K562 (cell line): ENCODE data around the gene PLCB1. TPM values are rescaled to one million over a fixed set of nuclear protein-coding genes. Genes with fewer than 3 reads are reported as not detected.

ENCODE experiments used
- ATAC-seq: fragments of 200-7000 bp; cut with Tn5 transposase; 3 replicates; pipeline ENCODE4 v1.9.1; 2020; ENCODE audit warnings: moderate library complexity
- BruUV-seq: library from RNA; stranded (reverse); fragments of 400-500 nt; replicated peaks from 2 replicates; lab custom pipeline; 2021; lab: Mats Ljungman, UMichigan
- CTCF ChIA-PET: fragments of 300-600 bp; formaldehyde crosslinking; extraction: SDS; loops from one replicate; lab custom pipeline; 2021; ENCODE audit warnings: low intra/inter-chr PET ratio; lab: Yijun Ruan, JAX
- POLR2A ChIA-PET: fragments of 300-600, 350-650 bp; sonication (Branson Sonifier 250); formaldehyde crosslinking; extraction: SDS; loops from one replicate; lab custom pipeline; 2021; ENCODE audit warnings: antibody characterized with exemption, inconsistent platforms; lab: Yijun Ruan, JAX
- DNase-seq, 4 experiments: peaks; one replicate each; pipeline versions ENCODE4 v3.0.0 to v3.0.0-alpha.2; 2011 to 2018; ENCODE audit warnings: low spot score in 3 of 4, mixed read lengths in 3 of 4; ENCODE audit errors: extremely low read depth in 1 of 4
- FAIRE-seq: peaks from 2 replicates; lab custom pipeline; 2011; peaks lifted over from hg19 to GRCh38; lab: Jason Lieb, UNC
- H2AFZ ChIP-seq: 2 replicates; pipeline ENCODE4 v1.6.0; 2011; ENCODE audit warnings: low read depth, low read length, control low read depth, inconsistent platforms
- H3K27ac ChIP-seq: fragments of 200-600 bp; 3 replicates; pipeline ENCODE4 v1.8.0; 2011; ENCODE audit warnings: low read depth, mild to moderate bottlenecking, control low read depth, inconsistent platforms, low read length, moderate library complexity, mixed read lengths; ENCODE audit errors: extremely low read depth
- H3K27me3 ChIP-seq, 2 experiments: fragments of 300-600 bp in 1 of 2; 2 replicates in 1 of 2; 3 replicates in 1 of 2; pipeline versions ENCODE4 v1.6.0 to v1.8.0; 2011; ENCODE audit warnings: inconsistent platforms in 2 of 2, low read length in 2 of 2, mild to moderate bottlenecking in 1 of 2, mixed read lengths in 1 of 2, moderate library complexity in 1 of 2; ENCODE audit not compliant: control insufficient read depth in 2 of 2, insufficient read depth in 2 of 2
- H3K36me3 ChIP-seq: fragments of 300-600 bp; 3 replicates; pipeline ENCODE4 v1.8.0; 2011; ENCODE audit warnings: mild to moderate bottlenecking, low read length, inconsistent platforms; ENCODE audit not compliant: control insufficient read depth, insufficient read depth
- H3K4me1 ChIP-seq, 2 experiments: fragments of 200-600 bp in 1 of 2; replicated peaks in 1 of 2; 2 replicates in 1 of 2; 3 replicates in 1 of 2; pipeline versions ENCODE4 v1.5.1 to v1.8.0; 2011; ENCODE audit warnings: inconsistent platforms in 2 of 2, low read length in 2 of 2, mild to moderate bottlenecking in 1 of 2, mixed read lengths in 1 of 2, moderate library complexity in 1 of 2; ENCODE audit not compliant: control insufficient read depth in 2 of 2, insufficient read depth in 2 of 2
- H3K4me2 ChIP-seq: 2 replicates; pipeline ENCODE4 v1.6.1; 2011; ENCODE audit warnings: low read length, control low read depth, inconsistent platforms, mixed read lengths; ENCODE audit not compliant: insufficient read depth
- H3K4me3 ChIP-seq: fragments of 200-600 bp; sonication (generic), shearing (Covaris generic); 2 replicates; pipeline ENCODE4 v1.5.1; 2016; ENCODE audit warnings: control low read depth, inconsistent platforms
- H3K79me2 ChIP-seq: fragments of 200-600 bp; 3 replicates; pipeline ENCODE4 v1.8.0; 2011; ENCODE audit warnings: low read length, inconsistent platforms; ENCODE audit not compliant: control insufficient read depth, insufficient read depth
- H3K9ac ChIP-seq, 2 experiments: 2 replicates each; pipeline versions ENCODE4 v1.6.0 to v1.6.1; 2011; ENCODE audit warnings: low read depth in 2 of 2, low read length in 2 of 2, control low read depth in 1 of 2, inconsistent platforms in 1 of 2, mild to moderate bottlenecking in 1 of 2, mixed read lengths in 1 of 2; ENCODE audit not compliant: insufficient read depth in 1 of 2
- H3K9me1 ChIP-seq: one replicate; pipeline ENCODE4 v1.6.0; 2011; ENCODE audit warnings: inconsistent platforms, mild to moderate bottlenecking, low read length, moderate library complexity; ENCODE audit not compliant: control insufficient read depth, insufficient read depth
- H3K9me3 ChIP-seq: replicated peaks from 2 replicates; pipeline ENCODE4 v1.5.1; 2011; ENCODE audit warnings: low read depth, low read length, inconsistent platforms; ENCODE audit not compliant: control insufficient read depth, insufficient read depth
- H4K20me1 ChIP-seq: replicated peaks from 2 replicates; pipeline ENCODE4 v1.6.1; 2011; ENCODE audit warnings: low read length, inconsistent platforms, mixed read lengths; ENCODE audit not compliant: control insufficient read depth, insufficient read depth
- CUX1 ChIP-seq: fragments of 200-800 bp; sonication (Bioruptor generic); IDR thresholded peaks from 2 replicates; pipeline ENCODE4 v1.6.1; 2016; ENCODE audit warnings: missing genetic modification characterization, missing compliant biosample characterization
- EZH2 ChIP-seq: IDR thresholded peaks from 2 replicates; pipeline ENCODE4 v1.6.1; 2012; ENCODE audit warnings: low read depth, mild to moderate bottlenecking, inconsistent platforms, low read length, borderline replicate concordance
- RCOR1 ChIP-seq, 2 experiments: IDR thresholded peaks; 2 replicates each; pipeline ENCODE4 v1.6.1; 2012; ENCODE audit warnings: low read depth in 2 of 2, low read length in 2 of 2, borderline replicate concordance in 1 of 2, improper control_type of control experiment in 1 of 2
- WGBS: fragments of 100-300 bp; shearing (Covaris generic); methylation state at CpG from one replicate; pipeline ENCODE4 v1.1.6; 2016; ENCODE audit warnings: low coverage, mixed read lengths; ENCODE audit not compliant: insufficient coverage; ENCODE audit errors: missing lambda C conversion rate; 5-methylcytosine and 5-hydroxymethylcytosine counted together
- in situ Hi-C: fragments of 300-500 bp; cut with MboI; formaldehyde crosslinking; loops from 4 replicates; pipeline ENCODE4 v1.15.0; 2018; ENCODE audit warnings: inconsistent platforms, mixed read lengths
- intact Hi-C: fragments of 100-400 bp; cut with micrococcal nuclease; formaldehyde crosslinking; loops from 2 replicates; pipeline ENCODE4 v1.14.2; 2022
- polyA plus RNA-seq, 8 experiments: library from polyadenylated mRNA; depleted of rRNA in 4 of 8; stranded (reverse) in 5 of 8; unstranded in 3 of 8; fragments of >200 nt; fragmentation: Nextera tagmentation in 2 of 8; fragmentation: Illumina TruSeq in 1 of 8; extraction: Ambion mirVana in 2 of 8; extraction: Trizol in 1 of 8; gene quantifications; 2 replicates each; pipeline versions ENCODE4 v1.2.1 to v1.2.3, GENCODE V29; 2011 to 2014; ENCODE audit warnings: inconsistent platforms in 1 of 8, missing spikeins in 1 of 8
- total RNA-seq, 7 experiments: library from RNA; depleted of rRNA in 6 of 7; stranded (reverse); fragments of >200 nt in 6 of 7; fragmentation: Illumina TruSeq in 2 of 7; extraction: Trizol in 2 of 7; gene quantifications; 2 replicates each; pipeline versions ENCODE4 v1.2.1 to v1.2.3, GENCODE V29; 2011 to 2021; ENCODE audit warnings: low replicate concordance in 1 of 7
- TF ChIP-seq, protein P1 (sequence below): fragments of 250-450 bp; sonication (Bioruptor Pico); IDR thresholded peaks from 2 replicates; pipeline ENCODE4 v1.4.0; 2020; ENCODE audit warnings: borderline replicate concordance

Gene PLCB1
- total and polyA plus RNA-seq, 9 of the 15 experiments (the other 6 are each of a cell fraction or from before 2014, with no cell fraction given): 0.34 to 3.1 (median 1.3) TPM

DNA sequence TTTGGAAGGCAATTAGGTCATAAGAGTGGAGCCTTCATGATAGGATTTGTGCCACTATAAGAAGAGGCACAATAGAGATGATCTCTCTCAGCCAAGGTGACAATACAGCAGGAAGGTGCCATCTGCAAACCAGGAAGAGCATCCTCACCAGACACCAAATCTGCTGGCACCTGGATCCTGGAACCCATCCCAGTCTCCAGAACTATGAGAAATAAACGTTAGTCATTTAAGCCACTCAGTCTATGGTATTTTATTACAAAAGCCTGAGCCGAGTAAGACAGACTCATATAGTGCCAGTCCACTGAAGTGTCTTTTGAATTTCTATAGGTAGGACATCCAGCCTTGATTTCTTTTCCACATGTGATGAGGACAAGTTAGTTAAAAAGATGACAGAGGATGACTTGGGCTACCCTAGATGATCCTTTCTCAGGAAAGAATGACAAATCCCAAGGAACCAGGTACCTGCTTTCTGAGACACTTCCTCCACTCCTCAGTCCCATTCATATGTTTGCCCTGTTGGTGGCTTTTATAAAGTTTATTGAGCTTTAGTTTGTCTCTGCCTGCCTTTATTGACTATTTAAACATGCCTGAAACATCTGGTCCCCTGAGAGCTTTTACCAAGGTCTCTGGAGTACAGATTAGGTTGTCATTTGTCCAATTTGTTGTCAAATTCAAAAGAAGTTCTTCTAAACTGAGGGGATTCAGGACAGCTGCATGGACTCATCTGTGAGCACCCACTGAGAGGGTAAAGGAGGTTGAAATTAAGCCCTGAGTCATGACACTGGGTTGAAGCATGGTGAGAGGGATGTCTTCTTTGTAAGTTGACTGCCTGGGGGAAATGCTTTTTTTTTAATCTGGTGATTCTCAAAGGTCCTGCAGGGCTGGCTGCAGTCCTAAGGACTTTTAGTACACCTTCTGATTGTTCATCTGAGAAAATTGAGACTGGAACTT is 771.9 kb downstream of the PLCB1 start:
- intact Hi-C loops: no loop called here
- Histone ChIP-seq H3K36me3 (no peaks in the 10 kb centered on the region), H3K4me2 (no peak overlapping the region), H3K9ac (no peak overlapping the region), H3K27ac (no peak overlapping the region), H3K9me3 (no peaks in the 10 kb centered on the region), H3K4me3 (no peak overlapping the region), H4K20me1 (no peaks in the 10 kb centered on the region), H2AFZ (no peak overlapping the region), H3K79me2 (no peaks in the 10 kb centered on the region), H3K9me1 (no peaks in the 10 kb centered on the region), H3K27me3 (no peaks in the 10 kb centered on the region), H3K4me1 (no peaks in the 10 kb centered on the region)
- in situ Hi-C loops: no loop called here
- DNase-seq (no peak), FAIRE-seq (no peak), ATAC-seq (no peak)
- CTCF ChIA-PET: no interaction called here
- 0% methylated on average over 2 of the region's 2 CpGs for WGBS
- POLR2A ChIA-PET: no interaction called here
- no TSS peak for BruUV-seq
- TF ChIP-seq EZH2 (no peak), CUX1 (CRISPR knock-in tag) (no peak), RCOR1 (IDR thresholded peaks at IDR 0.05; ENCODE audit: borderline replicate concordance in 1 of 2, low read depth in 2 of 2, low read length in 2 of 2) (no peak)
- TF ChIP-seq, protein P1, sequence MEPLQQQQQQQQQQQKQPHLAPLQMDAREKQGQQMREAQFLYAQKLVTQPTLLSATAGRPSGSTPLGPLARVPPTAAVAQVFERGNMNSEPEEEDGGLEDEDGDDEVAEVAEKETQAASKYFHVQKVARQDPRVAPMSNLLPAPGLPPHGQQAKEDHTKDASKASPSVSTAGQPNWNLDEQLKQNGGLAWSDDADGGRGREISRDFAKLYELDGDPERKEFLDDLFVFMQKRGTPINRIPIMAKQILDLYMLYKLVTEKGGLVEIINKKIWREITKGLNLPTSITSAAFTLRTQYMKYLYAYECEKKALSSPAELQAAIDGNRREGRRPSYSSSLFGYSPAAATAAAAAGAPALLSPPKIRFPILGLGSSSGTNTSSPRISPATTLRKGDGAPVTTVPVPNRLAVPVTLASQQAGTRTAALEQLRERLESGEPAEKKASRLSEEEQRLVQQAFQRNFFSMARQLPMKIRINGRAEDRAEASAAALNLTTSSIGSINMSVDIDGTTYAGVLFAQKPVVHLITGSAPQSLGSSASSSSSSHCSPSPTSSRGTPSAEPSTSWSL (CRISPR knock-in tag): no peak
